HEK293 (cell line): ENCODE results near the gene APOH.

Experiments
- CTCF ChIP-seq: fragments of 450-650 bp; formaldehyde crosslinking; IDR thresholded peaks from 2 replicates; pipeline ENCODE4 v1.5.1; 2016; ENCODE audit warnings: missing biosample characterization, missing genetic modification characterization
- KLF17 ChIP-seq: fragments of 450-650 bp; formaldehyde crosslinking; IDR thresholded peaks from 2 replicates; pipeline ENCODE4 v1.5.1; 2016; ENCODE audit warnings: missing biosample characterization, missing genetic modification characterization
- SP2 ChIP-seq: fragments of 450-650 bp; formaldehyde crosslinking; IDR thresholded peaks from 2 replicates; pipeline ENCODE4 v1.5.1; 2016; ENCODE audit warnings: missing biosample characterization, missing genetic modification characterization
- ZNF174 ChIP-seq: fragments of 450-650 bp; formaldehyde crosslinking; IDR thresholded peaks from 2 replicates; pipeline ENCODE4 v1.5.0; 2017; ENCODE audit warnings: missing biosample characterization, mild to moderate bottlenecking, missing genetic modification characterization

DNA sequence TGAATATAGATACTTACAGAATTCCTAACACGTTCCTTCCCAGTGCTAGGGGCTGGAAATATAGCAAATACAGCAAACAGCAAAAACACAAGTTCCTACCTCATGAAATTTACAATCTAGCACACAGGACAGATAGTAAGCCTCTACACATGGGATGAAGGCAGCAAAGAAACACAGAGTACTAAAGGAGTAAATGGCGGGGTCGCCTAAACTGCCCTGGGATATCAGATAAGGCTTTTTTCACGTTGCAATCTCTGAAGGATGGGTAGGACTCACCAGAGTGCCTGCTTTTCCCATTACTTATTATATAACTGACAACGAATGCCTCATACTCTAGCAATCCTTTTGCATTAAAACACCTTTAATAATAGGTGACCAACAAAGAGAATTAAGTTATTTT lies 57.1 kb downstream of the APOH start:
- TF ChIP-seq SP2 (tag by site-specific recombination): no peak
- TF ChIP-seq CTCF (tag by site-specific recombination): no peak
- TF ChIP-seq KLF17 (tag by site-specific recombination): no peak
- TF ChIP-seq ZNF174: no peak
